Measurements from ENCODE around the gene CALN1.

DNA sequence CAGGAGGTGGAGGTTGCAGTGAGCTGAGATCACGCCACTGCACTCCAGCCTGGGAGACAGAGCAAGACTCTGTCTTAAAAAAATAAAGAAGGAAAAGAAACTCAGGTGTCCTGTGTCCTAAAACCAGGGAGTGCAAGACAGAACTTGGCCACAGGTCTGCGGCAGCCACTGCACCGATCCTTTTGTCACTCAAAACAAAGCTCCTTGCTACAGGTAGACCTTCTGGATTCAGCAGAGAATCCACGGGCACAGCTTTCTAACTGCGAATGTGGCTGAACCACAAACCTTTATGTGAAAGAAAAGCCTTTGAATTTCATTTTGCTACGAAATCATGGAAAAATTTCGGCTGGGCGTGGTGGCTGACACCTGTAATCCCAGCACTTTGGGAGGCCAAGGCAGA lies 634.9 kb downstream of the CALN1 start:
- TF ChIP-seq, protein P1, sequence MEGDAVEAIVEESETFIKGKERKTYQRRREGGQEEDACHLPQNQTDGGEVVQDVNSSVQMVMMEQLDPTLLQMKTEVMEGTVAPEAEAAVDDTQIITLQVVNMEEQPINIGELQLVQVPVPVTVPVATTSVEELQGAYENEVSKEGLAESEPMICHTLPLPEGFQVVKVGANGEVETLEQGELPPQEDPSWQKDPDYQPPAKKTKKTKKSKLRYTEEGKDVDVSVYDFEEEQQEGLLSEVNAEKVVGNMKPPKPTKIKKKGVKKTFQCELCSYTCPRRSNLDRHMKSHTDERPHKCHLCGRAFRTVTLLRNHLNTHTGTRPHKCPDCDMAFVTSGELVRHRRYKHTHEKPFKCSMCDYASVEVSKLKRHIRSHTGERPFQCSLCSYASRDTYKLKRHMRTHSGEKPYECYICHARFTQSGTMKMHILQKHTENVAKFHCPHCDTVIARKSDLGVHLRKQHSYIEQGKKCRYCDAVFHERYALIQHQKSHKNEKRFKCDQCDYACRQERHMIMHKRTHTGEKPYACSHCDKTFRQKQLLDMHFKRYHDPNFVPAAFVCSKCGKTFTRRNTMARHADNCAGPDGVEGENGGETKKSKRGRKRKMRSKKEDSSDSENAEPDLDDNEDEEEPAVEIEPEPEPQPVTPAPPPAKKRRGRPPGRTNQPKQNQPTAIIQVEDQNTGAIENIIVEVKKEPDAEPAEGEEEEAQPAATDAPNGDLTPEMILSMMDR (IDR thresholded peaks at IDR 0.05): no peak
- no peak for TF ChIP-seq POLR2A (IDR thresholded peaks at IDR 0.05)
